Anterior cingulate cortex (tissue), 58 donors: ENCODE results near the gene PLA2G5.

Experiments
- DNase-seq, 58 donors: peaks; one replicate each; lab custom pipeline; 2025; lab: John Stamatoyannopoulos, UW

The PLA2G5 gene

DNA sequence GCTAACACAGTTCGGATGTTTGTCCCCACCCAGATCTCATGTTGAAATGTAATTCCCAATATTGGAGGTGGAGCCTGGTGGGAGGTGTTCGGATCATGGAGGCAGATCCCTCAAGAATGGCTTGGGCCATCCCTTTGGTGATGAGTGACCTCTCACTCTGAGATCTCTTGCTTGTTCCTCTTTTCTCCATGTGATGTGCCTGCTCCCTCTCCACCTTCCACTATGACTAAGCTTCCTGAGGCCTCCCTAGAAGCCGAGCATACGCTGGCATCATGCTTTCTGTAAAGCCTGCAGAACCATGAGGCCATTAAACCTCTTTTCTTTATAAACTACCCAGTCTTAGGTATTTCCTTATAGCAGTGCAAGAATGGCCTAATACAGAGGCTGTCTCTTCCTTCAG is 8.1 kb upstream of the PLA2G5 start:
- no peak for DNase-seq

GRCh38 chr1:20063861-20064292 is 6.1 kb upstream of the PLA2G5 start:
- no peak for DNase-seq

GRCh38 chr1:20068722-20069121 is 1.3 kb upstream of the PLA2G5 start:
- DNase-seq: no peak

DNA sequence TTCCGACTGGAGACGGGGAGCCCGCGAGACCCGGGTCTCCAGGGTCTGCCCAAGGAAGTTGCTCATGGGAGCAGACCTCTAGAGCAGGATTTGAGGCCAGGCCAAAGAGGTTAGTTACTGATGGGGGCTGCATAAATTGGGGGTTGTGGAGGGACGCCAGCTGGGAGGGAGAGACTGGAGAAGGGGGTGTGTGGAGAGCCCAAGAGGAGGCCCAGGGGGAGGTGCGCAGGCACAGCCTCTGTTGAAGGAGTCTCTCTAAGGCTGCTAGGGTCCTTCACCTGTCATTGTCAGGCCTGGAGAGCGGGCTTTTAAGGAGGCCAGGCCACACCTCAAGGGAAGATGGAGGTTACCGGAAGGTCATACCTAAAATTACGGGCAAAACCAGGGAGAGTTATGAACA is 363 bp downstream of the PLA2G5 start:
- DNase-seq: no peak

- no peak for DNase-seq
Observed at GRCh38 chr1:20071416-20071815, 1.4 kb downstream of the PLA2G5 start.

DNA sequence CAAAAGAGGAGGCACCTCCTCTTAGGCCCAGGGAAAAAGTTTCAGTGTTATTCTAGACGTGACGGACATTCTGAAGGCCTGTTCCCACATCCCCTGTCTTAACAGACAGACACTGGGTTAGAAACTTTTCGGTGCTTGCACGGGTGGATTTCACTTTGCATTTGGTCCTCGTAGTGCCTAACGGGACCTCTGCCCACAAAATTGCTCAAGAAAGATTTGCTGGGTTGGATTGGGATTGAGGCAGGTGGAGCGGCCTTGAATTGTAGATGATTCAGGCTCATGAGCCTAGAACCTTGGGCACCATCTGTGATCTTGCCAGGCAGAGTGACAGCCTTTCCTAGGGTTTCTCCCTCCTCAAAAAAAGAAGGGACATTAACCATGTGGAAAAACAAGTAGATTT is 2.8 kb downstream of the PLA2G5 start:
- no peak for DNase-seq

DNA sequence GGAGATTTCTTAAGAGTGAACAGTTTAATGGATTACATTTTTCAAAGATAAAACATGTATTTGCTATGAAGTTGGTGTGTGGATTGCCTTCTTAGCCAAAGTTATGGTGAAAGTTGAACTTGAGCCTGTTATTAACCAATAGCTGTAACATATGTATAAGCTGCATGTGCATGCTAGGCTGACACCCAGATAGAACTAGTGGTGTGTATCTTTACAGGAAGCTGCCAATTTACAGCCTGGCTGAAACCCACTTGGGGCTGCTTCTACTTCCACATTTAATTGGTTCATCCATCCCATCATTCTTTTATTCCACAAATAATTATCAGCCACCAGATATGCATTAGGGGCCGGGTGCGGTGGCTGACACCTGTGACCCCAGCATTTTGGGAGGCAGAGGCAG is 3.3 kb downstream of the PLA2G5 start:
- no peak for DNase-seq

DNA sequence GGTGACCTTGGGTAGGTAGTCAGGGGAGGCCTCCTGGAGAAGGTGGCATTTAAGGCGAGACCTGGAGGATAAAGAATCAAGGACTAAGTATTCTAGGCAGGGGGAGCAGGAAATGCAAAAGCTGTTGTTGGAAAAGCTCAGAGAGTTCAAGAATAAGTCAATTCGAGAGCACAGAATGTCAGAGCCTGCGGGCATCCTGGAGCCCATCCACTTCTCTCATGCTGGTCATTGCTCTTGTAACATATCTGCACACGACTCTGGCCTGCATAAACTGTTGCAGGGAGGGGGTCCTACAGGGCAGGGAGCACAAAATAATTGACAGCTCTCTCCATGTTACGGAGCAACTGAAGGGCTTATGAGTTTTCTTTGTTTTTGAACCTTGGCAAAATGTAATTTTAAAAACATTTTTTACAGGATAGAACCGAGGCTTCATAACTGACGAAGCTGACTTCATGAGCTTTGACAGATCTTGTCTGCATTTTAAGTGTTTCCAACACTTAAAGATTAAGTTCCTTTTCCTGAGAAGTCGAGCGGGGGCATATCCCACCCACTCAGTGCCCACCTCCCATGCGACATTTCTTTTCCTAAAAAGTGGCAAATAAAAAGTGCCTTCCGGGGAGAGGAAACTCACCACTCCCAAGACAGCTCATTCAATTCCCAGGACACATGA is 4.2 kb downstream of the PLA2G5 start:
- DNase-seq: no peak

GRCh38 chr1:20074725-20075171 is 4.8 kb downstream of the PLA2G5 start:
- peak in 1 of 58 donors; percentile 9 for DNase-seq

DNA sequence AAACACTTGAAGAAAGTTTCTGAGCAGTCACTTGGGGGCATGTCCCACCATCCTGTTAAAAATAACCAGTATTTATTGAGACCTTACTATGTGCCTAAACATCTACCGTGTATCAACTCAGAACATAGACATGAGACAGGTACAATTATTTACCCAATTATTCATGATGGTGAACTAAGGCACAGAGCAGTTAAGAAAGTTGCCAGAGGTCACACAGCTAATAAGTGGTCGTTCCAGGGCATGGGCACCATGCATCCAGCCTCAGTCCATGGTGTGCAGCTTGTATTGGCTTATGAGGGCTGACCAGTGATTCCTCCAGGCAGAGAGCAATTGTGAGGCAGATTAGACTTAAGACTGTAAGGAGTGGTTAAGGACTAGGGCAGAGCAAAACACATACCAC is 5.4 kb downstream of the PLA2G5 start:
- no peak for DNase-seq

GRCh38 chr1:20076223-20076622 is 6.2 kb downstream of the PLA2G5 start:
- no peak for DNase-seq

DNA sequence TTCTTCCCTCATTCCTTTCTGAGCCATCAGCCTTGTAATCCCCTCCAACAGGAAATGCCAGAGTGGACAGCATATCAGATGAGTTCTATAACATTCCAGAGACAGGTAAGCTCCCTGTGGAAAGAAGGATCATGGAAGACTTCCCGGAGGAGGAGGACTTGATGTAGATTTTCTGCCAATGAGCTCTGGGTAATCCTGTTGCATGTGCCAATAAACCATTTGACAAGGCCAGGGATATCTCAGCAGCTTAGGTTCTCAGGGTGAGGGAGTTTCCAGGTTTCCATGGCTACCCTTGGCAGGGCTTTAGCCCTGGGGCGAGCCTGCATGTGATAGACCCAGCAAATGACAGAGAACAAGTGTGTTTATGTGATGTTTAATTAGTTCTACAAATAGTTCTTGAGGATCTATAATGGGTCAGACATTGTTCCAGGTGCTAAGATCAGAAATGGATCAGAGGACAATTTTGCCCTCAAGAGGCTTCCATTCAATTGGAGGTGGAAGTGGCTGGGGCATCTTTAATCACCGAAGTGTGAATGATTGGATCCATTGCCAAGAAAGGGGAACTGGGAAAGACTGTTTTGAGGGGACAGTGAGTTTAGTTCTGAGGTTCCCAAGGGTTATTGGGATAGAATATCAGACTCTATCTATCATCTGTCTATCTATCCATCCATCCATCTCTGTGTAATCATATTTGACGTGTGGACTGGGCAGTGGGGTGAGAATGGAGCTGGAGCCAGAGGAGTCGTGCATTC is 6.9 kb downstream of the PLA2G5 start:
- DNase-seq: no peak

GRCh38 chr1:20078171-20078651 is 8.2 kb downstream of the PLA2G5 start:
- peak in 1 of 58 donors; percentile 17 for DNase-seq

DNA sequence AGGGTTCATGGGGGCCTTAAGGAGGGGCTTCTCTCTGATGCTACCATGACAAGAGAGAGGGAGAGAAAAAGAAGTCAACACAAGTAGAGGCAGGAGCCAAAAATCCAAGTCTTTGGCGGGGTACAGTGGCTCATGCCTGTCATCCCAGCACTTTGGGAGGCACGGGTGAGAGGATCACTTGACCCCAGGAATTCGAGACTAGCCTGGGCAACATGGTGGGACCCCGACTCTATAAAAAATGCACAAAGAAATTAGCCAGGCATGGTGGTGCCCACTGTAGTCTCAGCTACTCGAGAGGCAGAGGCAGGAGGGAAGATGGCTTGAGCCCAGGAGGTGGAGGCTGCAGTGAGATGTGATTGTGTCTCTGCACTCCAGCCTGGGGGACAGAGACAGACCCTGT is 8.7 kb downstream of the PLA2G5 start:
- no peak for DNase-seq

- DNase-seq: no peak
Observed at GRCh38 chr1:20079661-20080305, 9.8 kb downstream of the PLA2G5 start.

DNA sequence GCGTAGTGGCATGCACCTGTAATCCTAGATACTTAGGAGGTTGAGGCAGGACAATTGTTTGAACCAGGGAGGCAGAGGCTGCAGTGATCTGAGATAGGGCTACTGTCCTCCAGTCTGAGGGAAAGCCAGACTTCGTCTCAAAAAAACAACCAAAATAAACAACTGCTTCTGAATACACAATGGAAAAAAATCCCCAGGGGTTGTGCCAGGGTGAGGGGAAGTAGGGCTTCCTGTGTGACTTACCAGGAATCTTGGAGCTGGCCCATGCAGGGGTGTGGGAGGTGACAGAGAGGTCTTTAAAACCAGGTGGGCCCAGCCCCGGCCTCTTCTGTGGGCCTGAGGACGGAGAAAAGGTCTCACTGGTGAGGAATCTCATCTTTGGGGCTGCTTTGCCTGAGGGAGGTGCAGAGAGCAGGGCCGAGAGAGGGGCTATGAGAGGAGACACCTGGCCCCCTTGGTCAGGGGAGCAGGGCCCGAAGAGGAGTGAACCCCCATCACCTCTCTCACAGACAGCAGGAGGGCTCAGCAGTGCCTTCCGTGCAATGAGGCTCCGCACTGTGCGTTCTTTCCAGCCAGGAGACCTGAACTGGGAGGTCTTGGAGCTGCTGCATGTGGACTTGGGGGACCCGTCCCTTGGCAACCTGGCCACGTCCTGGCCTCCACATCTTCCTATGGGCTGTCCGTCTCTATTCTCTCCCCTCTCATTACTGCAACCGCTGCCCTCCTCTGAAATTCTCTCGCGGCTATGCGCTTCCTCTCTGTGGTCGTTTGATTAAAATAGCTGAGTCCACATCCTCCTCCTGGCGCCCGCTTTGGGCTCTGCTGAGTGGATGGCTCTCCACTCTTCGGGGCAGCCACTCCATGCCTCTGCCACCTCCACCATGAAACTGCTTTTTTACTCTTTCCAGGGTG is 10.7 kb downstream of the PLA2G5 start:
- peak in 2 of 58 donors; percentile 2 to 5 for DNase-seq

GRCh38 chr1:20081353-20081810 is 11.4 kb downstream of the PLA2G5 start:
- no peak for DNase-seq

DNA sequence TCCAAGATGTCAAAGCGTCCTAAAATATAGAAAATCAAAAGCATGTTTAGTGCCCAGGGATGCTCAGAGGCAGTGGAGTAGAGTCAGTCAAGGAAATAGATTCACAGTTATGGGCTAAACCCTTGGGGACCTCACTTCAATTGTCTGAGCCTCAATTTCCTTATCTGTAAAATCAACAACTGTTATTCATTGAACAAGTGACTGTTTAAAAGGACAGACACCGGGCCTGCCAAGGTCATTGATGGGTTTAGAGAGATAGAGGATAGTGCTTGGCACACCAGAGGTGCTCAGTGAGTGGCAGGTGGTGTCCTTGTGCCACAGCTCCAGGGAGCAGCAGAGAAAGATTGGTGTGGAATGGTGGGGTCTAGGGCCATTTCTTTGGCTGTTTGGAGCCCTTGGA is 12.8 kb downstream of the PLA2G5 start:
- no peak for DNase-seq

DNA sequence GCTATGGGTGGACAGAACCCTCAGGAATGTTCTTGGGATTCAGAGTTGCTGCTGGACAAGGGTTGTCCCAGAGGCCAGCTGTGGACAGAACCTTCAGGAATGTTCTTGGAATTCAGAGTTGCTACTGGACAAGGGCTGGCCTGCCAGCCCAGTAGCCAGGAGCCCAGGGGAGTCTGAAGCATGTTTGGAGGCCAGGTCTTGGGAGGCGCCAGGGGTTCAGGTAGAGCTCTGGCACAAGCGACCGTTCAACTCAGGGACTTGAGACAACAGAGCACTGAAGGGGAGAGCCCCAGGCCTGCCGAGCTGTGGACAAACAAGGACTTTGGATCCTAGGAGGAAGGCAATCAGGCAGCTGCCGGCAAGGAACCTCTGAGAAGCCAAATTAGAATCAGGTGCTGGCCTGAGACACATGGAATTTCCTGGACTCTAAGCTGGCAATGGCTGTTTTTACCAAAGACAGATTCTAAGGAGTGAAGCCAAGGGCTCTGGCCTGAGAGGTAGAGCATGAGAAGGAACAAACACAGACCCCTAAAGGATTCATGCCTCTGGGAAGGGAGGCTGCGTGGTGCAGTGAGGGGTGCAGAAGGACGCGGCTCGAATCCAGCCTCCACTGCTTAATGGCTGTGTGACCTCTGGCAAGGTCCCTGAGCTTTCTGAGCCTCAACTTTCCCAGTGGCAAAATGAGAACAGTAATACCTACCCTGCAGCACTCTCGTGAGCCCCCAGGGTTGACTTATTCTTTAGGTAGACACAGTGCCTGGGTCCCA is 13.4 kb downstream of the PLA2G5 start:
- no peak for DNase-seq
